NCI-H1092 (cell line): Measurements from ENCODE around the gene UNC93B1.

Experiments used
- DNase-seq: peaks from one replicate; lab custom pipeline; 2025; lab: John Stamatoyannopoulos, UW

Gene UNC93B1

DNA sequence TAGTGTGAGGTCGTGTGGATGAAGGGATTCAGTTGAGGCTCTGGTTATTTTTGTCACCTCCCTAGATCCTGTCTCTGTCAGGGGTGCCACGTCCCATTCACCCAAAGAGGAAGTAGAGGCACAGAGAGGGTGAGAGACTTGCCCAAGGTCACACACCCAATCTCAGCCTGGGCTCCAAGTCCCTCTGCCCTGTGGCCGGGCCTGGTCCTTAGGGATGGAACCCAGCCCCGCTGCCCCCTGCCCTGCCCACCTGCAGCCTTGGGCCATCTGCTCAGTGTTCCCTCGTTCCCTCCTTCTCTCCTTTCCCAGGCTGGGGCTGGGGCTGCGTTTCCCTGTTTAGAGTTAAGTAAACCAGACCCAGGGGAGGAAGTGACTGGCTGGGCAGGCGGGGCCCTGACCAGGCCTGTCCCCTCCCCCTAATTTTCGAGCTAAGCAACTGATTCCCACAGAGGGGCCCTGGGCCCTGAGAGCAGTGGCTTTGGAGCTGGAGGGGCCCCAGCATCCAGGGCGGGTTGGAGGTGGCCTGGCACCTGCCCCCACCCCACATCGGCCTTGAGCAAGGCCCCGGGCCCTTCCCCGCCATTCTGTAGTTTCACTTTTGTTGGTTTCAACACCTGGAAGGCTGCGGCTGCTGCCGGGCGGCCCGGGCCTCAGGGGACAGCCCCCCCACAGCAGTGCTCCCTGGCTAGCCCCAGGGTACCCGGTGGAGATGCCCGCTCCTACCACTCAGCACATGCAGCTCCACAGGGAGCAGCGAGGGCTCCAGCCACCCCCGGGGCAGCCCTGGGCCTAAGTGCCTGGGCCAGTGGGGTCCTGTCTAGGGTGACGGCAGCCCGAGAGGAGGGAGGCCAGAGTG is 36.4 kb upstream of the UNC93B1 start:
- DNase-seq: no peak

DNA sequence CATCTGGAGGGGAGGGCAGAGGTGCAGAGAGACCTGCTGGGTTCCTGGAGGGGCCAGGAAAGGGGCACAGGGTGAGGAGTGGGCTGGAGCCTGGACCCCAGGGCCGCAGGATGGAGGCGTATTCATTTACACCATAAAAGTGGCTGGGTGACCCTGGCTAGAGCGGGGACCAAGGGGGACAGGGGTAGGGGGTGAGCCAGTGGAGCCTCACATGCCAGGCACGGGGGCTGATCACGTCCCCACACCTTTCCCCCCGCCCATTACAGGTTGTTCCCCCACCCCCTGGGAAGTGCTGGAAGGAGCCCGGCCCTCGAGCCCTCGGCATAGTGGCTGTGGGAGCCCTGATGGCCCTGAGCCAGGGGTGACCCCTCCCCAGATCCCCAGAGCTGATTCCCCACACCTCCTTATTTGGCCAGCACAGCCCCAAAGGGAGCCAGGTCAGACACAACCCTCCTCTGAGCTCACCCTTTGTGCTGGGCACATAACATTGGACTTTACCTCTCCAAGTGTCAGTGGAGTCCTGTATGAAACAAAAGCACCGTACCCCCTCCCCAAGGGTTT is 35.7 kb upstream of the UNC93B1 start:
- no peak for DNase-seq

DNA sequence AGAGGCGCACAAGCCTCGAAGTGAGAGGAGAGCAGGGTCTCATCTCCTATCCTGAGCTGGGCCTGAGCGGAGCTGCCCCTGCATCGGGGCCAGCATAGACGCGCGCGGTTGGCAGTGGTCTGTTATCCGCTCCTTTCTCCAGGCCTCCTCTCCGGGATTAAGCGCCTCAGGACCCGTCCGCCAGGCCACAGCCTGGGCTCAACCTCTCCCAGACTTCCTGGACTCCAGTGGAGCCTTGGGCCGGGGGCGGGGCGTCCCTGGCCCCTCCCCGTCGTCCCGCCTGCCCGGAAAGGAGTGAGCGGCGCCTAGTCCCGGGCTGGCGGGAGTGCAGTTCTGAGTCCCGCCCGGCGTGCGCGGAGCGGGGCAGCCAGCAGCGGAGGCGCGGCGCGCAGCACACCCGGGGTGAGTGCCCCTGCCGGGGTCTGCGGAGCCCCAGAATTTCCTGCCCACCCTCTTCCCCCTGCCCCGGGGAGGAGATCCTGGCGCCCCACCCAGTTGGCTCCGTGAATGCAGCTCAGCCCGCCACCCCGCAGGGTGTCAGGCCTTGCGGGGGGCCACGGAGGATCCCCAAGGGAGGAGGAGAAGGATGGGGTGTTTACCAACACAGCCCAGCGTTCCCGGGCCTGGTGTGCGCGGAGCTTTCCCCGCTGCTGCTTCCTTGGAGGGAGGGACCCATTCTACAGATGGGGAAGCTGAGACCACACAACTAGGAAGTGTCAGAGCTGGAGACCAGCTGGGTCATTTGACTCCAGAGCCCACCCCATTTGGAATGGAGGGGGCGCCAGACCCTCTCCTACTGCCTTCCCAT is 35.0 kb upstream of the UNC93B1 start, which contains the start of gene TCIRG1:
TSS of gene TCIRG1 (plus strand) at position 308 of the 808 bp plus-strand sequence. CDS start 2,247 bp downstream, outside the sequence.
- no peak for DNase-seq

DNA sequence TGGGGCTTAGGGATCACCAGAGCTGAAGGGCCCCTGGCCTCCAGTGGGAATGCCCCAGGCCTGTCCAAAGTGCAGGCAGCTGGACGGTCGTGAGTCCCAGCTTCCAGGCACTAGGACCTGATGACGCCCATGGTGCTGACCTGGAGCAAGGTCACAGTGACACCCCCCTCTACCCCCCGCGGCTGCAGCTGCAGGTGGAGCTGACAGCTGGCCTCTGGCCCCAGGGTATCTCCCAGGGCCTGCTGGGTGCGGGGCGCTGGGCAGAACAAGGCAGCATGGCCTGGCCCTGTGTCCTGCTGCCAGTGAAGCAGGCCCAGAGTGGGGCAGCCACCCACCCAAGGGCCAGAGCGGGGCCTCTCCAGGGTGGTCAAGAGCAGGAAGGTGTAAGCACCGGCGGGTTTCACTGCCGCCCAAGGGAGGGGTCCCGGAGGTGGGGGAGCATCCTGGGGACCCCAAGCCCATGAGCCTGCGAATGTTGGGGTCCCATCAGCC is 34.4 kb upstream of the UNC93B1 start:
- DNase-seq: no peak

DNA sequence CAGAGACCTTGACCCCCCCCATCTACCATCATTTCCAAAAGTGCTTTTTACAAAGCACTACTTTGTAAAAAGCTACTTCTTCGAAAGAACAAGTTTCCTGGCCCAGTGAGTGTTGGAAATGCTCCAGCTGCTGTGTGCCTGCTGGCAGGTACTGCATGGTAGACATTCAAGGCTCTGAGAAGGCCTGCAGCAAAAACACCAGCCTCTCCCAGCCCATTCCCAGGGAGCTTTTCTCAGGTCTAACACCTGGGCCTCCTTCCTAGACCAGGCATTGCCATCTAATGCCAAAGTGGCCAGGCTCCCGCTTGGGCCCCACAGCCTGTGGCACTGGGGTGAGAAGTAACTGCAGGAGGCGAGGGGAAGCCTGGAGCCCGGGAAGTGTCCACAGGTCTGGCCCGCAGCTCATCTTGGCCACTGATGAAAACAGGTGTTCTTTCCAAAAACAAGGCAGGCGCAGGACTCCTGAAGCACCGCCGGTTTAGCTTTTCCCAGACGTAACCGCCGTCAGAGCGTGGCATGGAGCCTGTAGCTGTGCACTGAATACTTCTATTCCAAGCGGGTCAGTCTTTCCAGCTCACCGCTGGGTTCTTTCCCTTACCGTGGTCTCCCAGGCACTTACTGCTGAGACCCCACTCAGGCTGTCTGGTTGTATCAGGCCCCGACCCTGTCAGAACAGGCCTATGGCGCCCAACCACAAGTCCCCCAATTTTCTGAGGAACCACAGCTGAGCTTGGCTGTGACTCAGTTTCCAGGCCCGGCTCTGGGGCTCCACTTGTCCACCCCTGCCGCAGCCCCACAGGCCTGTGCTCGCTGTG is 33.7 kb upstream of the UNC93B1 start:
- DNase-seq: no peak

DNA sequence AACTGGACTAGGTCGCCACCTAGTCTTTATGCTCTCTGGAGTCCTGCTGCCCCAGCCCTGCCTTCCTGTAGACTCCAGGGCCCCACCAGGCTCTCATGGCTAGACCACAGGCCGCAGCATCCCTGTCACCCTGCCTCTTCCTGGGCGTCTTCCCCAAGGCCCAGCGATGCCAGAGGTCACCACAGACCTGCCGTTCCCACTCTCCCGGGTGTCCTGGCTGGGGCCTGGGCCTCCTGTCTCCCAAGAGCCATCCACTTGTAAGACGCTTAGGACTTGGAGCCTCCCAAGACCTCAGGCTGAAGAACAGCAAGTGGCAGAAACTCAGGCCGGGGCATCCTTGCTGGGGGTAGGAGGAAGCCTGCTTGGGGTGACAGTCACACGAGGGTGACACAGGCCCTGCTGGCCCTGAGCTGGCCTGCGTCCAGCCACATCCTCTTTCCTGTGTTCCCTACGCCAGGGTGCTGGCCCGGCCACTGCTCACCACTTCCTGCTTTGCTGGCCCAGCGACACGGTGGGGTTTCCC is 32.9 kb upstream of the UNC93B1 start:
- no peak for DNase-seq

DNA sequence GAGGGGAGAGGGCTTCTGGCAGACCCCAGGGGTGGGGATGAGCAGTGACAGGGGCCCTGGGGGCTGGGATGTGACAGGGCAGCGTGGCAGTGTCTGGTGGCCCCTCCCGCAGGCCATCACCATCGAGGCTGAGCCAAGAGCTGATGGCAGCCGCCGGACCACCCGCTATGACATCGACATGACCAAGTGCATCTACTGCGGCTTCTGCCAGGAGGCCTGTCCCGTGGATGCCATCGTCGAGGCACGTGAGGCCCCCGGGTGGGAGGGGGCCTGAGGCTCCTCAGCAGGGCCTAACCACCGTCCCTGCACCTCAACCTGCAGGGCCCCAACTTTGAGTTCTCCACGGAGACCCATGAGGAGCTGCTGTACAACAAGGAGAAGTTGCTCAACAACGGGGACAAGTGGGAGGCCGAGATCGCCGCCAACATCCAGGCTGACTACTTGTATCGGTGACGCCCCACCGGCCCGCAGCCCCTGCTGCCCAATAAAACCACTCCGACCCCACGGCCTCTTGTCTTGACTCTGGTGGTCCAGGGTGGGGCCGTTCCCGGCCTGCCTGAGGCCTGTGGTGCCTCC is 32.3 kb upstream of the UNC93B1 start:
- DNase-seq: no peak

DNA sequence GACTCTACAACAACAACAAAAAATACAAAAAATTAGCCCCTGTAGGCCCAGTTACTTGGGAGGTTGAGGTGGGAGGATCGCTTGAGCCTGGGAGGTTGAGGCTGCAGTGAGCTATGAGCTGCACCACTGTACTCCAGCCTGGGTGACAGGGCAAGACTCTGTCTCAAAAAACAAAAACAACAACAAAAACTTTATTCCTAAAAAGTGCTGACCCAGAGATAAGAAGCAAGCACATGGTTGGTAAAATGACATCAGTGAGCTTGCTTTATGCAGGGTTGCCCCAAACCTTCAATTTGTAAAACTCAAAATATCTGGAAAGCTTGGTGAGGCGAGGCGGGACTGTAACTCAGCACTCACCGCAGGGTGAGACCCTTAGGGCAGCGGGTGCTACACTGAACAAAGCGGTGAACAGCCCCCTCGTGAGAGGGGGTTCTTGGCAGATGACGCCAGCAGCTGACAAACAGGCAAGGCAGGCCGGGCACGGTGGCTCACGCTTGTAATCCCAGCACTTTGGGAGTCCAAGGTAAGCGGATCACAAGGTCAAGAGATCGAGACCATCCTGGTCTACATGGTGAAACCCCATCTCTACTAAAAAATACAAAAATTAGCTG is 31.5 kb upstream of the UNC93B1 start:
- no peak for DNase-seq

DNA sequence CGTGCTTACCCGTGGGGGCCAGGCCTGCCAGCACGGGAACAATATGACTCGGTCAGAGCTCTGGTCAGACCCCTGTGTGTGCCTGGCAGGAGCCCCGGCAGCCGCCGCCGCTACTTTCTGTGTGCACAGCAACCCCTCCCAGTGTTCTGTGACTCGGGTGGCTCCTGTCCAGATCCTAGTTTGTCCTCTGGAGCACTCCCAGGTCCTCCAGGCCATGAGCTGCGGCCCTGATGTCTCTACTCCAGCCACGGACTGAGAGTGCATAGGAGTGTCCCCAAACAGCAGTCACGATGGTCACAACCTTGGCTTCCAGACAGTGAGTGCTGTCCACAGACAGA is 29.8 kb upstream of the UNC93B1 start:
- DNase-seq: no peak

DNA sequence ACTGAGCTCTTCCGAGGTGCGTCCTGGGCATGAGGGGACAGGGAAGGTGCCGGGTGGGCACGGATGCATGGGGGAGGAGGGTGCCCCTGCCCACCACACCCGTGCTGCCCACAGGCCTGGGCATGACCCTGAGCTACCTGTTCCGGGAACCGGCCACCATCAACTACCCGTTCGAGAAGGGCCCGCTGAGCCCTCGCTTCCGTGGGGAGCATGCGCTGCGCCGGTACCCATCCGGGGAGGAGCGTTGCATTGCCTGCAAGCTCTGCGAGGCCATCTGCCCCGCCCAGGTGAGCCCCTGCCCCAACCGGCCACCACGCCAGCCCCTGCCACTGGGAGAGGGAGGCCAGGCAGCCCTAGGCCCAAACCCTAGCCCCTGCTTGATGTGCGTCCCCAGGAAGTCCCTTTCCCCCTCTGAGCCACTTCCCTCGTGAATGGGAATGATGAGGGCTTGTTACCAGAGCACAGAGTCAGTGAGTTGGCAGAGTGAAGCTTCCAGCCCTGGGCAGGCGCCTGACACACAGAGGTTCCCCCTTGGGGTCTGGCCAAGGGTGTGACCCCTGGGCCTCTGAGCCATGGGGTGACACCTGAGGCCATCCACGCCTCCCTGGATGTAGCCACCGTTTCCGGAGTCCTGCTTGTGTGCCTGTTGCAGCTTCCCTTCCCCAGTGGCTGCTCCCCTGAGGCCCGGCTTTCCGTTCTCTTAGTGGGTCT is 29.3 kb upstream of the UNC93B1 start:
- no peak for DNase-seq

DNA sequence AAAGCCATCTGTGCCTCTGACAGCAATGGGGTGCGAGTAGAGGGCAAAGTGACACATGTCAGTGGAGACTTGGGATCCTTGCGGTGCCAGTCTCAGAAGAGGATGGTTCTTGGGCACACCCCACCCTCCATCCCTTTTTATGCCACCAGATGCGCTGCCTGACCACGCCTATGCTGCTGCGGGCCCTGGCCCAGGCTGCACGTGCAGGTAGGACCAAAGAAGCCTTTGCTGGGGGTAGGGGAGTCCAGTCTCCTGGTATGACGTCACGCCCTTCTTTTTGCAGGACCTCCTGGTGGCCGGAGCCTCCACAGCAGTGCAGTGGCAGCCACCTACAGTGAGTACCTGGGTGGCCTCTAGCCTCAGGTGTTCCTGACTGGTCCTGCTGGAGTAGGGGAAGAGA is 28.1 kb upstream of the UNC93B1 start:
- DNase-seq: no peak

DNA sequence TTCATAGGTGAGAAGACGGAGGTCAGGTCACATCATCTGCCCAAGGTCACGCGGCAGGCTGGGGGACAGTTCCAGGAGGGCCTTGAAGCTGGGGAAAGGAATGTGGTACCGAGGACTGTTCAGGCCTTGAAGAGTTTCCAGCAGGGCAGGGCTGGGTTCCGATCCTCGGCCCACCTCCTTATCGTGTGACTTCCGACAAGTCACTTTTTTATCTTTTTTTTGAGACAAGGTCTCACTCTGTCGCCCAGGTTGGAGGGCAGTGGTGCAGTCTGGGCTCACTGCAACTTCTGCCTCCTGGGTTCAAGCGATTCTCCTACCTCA is 27.2 kb upstream of the UNC93B1 start:
- no peak for DNase-seq

DNA sequence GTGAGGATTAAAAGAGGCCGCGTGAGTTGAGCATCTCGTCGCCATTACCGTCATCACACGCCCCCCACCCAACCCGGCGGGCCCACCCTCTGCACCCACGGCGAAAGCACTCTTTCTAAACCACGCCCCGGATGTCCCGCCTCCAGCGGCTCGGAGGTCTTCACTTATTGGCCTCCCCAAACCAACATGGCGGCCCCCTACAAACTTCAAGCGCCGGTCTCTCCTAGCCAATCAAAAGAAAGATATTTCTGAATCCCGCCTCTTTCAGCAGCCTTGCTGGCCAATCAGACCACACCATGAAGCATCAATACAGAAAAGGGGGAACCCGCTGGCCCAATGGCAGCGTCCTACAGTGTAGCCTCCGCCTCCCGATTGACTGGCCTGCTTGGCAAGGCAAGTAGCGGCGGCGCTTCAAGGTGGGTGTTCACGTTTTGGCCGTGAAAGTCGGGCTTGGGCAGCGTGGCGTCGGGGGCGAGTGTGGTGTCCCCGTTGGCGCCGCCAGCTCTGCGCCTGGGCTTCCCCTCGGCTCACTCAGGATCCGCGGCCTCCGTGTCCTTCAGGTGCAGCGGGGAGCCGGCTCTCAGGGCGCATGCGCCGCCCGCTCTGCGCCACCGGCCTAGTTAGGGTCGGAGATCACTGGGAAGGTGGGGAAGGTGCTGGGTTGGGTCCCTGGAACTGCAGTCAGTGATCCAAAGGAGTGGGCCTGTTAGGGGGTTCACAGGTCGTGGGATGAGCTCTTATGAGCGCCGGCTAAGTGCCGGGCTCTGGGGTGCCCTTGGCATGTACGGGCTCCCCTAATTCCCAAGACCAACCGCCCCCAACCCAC is 26.6 kb upstream of the UNC93B1 start, which contains the start of gene NDUFS8:
TSS of gene NDUFS8 (plus strand) at position 364 of the 826 bp plus-strand sequence. CDS start 1,471 bp downstream, outside the sequence.
- DNase-seq: peak; percentile 100

DNA sequence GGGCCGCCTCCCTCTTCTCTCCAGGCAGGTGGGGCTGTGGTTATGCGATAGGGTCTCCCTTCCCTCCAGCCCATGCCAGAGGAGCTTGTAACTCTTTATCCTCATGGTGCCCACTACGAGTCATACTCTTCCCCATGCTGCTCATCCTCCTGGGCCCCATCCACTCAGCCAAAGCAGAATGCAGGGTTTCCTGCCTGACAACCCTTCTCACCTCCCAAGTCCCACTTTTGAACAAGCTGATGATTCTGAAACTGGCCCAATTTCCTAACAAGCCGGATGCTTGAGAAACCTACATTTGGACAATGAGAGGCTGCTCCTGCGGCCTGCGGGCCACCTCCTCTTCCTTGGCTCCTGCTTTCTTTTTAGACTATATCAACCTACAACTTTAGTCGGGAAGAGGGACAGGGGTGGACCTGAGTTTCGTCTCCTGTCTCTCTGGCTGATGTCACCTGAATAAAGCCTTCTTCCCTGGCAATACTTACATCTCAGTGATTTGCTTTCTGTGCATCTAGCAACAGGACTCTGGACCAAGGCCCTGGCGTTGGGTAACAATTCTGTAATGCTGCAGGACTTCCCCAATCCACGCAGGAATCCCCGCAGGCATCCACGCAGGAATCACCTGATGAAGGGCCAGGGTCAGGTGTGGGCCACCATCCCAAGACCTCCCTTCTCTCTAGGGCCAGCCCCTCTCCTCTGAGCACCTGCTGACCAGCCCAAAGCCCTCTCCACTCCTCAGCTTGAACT is 25.1 kb upstream of the UNC93B1 start:
- no peak for DNase-seq

DNA sequence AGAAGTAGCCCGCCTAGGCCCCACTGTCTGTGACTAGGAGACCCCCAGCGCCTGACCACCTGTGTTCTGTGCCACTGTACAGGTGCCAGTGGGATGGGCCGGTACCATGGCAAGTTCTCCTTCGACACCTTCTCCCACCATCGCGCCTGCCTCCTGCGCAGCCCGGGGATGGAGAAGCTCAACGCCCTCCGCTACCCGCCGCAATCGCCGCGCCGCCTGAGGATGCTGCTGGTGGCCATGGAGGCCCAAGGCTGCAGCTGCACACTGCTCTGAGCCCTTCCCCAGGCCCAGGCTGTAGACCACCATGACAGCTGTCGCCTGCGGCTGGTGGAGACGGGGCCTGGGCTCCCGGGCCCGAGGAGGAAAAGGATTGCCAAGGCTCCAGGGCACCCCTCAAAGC is 23.8 kb upstream of the UNC93B1 start:
- no peak for DNase-seq

DNA sequence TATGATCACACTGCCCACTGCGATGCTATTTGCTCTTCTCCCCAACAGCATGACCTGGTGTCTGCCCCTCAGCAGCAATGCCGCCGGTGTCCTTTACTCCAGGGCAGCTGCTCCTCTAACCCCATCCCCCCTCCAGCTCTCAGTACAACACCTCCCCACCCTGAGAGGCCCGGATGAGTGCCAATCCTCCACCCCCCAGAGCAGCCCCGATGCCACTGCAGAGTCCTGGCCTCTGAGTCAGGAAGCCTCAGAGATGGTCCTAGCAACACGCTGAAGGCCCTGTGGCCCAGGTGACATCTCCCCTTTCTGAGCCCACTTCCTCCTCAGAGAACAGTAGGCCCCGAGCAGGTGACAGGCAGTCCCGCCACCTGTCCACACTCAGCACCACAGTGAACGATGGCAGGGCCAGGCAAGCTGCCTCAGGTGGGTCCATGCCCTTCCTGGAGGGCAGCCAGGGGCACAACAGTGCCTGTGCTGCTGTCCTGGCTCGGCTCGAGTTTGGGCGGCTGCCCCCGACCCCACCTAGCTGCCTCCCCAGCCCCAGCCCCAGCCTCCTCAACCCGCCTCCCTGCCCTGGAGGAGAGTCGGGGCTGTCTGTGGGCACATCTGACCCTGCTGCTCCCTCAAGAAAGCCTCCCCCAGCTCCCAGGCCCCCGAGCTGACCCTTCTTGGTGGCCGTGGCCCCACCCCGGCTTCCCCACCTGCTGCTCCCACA is 22.7 kb upstream of the UNC93B1 start:
- no peak for DNase-seq

DNA sequence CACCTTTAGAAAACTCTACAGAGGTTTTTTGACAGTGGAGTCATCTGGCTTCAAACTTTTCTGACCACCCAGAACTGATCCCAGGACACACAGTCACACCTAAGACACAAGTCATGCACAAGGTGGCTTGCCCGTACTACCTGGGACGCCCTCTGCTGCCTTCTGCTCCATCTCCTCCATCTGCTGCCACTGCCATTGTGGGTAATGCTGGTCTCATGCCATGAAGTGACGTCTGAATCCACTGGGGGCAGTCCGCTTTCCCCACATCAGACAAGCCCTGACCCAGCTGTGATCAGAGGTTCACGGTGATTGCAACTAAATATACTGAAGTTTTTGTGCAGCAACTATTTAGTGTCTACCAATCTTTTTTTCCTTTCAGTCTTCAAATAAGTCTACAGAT is 21.1 kb upstream of the UNC93B1 start:
- no peak for DNase-seq

DNA sequence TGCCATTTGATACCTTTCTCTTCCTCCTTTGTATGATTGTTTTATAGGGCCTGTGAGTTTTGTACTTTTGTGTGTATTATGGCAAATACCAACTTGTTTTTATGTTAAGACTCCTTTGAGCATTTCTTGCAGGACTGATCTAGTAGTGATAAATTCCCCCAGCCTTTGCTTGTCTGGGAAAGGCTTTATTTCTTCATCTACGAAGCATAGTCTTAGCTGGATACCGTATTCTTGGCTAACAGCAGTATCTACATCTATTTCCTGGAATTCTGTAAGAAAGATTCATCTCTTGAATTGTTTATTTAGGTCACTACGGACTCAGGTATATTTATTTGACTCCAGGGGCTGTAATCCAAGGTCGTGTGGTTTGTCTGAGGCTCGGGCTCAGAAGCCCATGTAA is 20.6 kb upstream of the UNC93B1 start:
- DNase-seq: no peak
